Measurements from ENCODE around the gene SIN3A. TPM values are rescaled to one million over a fixed set of nuclear protein-coding genes. Genes with fewer than 3 reads are reported as not detected.

Gene SIN3A
- total and polyA plus RNA-seq, 9 of the 15 experiments (the other 6 are each of a cell fraction or from before 2014, with no cell fraction given) = 11.1 to 70.3 (median 25.3) TPM

- TF ChIP-seq ATF3 (IDR thresholded peaks at IDR 0.05) (no peak), ATF3 (CRISPR knock-in tag; conservative IDR thresholded peaks at IDR 0.05) (no peak), MYC (IDR thresholded peaks at IDR 0.05; ENCODE audit: low read depth, low read length) (peak; percentile 28; the same call in 1 of the 2 replicates), MYC (CRISPR knock-in tag; IDR thresholded peaks at IDR 0.05; ENCODE audit: borderline replicate concordance, low read depth) (no peak), CSDE1 (IDR thresholded peaks at IDR 0.05) (no peak), ZNF280B (CRISPR knock-in tag; IDR thresholded peaks at IDR 0.05) (no peak), ZNF140 (CRISPR knock-in tag; IDR thresholded peaks at IDR 0.05) (no peak), MGA (IDR thresholded peaks at IDR 0.05) (no peak), CCNT2 (IDR thresholded peaks at IDR 0.05; ENCODE audit: borderline replicate concordance, extremely low read depth, insufficient read length, low read depth, low read length) (peak; percentile 76), HNRNPK (IDR thresholded peaks at IDR 0.05; ENCODE audit: low read depth, low read length, poor library complexity, severe bottlenecking) (peak; percentile 58), MCM5 (IDR thresholded peaks at IDR 0.05; ENCODE audit: low read depth) (no peak)
Observed at GRCh38 chr15:75450307-75451201, 936 bp downstream of the SIN3A start (continued).

Measured in K562 (cell line).